HG03571 (cell line): Measurements from ENCODE around the gene TEX26.

Experiments
- ATAC-seq: cut with Tn5 transposase; IDR thresholded peaks from one replicate; pipeline ENCODE4 v1.9.1; 2021; ENCODE audit not compliant: unreplicated experiment

TEX26 gene

DNA sequence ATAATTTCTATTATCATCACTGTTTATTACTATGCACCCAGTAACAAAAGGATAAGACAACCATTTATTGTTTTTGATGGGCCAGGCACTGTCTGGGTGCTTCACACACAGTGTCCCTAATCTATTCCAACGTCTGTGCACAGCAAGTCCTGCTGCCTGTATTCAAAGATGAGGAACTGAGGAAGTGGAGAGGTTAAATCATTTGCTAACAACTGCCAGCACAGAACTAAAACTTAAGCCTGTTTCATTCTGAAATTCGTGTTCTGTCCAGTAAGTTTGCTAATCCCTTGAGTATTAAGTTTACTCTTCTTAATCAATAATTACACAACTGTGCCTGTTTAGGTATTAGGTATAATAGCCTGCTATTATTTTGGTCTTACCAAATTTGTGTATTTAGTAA is 41.9 kb downstream of the TEX26 start:
- peak; percentile 53 for ATAC-seq

DNA sequence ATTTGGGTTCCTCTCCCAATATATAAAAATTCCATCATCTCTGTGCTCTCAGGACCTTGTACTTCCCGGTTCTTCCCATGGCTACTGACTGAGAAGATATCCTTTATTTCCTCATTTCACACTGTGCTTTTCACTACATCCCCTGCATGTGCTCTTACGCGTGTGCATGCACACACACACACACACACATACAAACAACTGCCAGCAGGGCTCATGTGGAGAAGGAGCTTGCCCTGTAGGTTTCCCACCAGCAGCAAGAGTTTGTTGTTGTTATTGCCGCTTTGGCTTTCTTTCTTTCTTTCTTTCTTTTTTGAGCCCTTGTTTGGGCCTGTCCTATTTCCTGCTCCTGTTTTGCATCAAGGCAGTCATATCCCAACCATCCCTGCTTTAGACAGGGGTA is 43.6 kb downstream of the TEX26 start:
- ATAC-seq: no peak

DNA sequence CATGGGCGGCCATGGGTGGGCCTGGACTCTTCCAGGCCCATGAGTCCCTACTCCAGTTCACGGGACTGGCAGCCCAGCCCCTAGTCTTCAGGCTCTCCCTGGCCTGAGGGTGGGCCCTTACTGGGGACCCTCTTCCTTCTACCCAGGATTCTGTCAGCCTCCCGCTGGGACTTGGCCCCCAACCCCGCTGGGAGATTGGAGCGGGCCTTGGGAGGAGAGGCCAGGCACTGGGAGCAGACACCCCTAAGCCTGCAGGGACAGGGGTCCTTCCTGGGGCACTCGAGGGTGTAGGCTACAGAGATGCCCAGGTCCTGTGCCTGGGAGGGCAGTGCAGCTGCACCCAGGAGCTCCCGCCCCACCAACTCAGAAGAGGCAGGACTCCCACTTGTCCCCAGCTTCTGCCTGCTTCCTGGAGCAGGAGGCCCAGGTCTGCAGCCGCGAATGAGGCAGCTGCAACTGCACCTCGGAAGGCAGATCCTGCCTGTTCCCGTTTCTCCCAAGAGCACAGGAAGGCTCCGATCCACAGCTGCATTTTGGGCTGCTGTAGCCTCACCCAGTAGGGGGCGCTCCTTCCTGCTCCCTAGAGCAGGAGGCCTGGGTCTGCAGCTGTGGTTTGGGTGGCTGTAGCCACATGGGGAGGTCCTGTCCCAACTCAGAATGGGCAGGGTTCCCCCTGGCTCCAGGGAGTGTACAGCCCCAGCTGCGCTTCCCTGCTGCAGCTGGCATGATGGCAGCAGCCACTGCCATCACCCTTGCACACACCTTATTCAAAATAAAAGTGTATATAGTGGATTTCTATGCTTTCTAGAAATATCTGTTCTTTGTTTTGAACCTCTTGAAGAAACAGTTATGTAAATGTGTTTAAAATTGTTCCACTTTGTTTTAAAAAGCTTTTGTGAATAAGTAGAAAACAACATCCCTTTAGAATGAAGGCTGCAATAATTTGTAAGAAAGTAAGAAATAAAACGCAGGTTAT is 46.8 kb downstream of the TEX26 start:
- no peak for ATAC-seq

DNA sequence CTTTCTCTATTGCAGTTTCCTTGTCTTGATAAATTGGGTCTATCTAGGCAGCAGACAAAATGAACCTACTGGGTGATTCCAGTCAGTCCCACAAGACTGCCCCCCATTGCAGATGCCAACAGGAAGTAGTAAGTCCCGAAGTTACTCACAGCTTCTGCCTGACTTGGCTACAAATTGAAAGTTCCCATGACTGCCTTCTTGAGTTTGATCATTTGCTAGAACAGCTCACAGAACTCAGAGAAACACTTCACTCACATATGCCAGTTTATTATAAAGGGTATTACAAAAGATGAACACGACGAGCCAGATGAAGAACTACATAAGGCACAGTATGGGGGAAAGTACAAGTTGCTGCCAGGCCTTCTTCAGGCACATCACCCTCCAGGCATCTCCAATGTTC is 50.0 kb downstream of the TEX26 start:
- no peak for ATAC-seq

DNA sequence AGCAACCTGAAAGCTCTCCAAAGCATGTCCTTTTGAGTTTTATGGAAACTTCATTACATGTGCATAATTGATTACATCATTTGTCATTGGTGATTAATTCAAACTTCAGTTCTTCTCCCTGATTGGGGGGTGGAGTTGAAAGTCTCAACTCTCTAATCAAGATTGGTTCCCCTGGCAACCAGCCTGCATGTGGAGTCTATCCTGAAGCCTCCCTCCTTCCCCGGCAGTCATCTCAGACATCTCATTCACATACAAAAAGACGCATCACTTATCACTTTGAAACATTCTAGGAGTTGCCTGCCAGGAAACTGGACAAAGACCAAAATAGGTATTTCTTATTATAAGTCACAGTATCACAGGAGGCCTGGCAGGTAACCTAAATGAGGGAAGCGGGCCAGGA is 50.5 kb downstream of the TEX26 start:
- no peak for ATAC-seq

DNA sequence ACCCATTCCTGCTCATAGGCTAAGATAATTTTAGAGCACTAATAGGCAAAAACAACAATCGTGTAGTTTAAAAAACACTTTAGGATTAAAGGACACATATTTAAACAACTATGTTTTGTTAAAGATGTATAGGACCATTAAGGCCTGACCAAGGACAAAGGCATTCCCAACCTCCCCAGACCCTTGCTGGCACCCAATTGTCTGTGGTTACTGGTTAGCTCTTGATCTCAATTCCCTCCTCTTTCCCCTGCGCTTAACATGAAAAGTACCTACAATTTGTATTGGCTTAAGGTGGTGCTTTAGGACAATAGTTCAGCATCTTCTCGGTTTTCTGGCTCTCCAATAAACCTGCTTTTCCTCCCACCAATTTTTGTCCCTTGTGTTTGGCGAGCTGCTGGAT is 51.0 kb downstream of the TEX26 start:
- no peak for ATAC-seq

DNA sequence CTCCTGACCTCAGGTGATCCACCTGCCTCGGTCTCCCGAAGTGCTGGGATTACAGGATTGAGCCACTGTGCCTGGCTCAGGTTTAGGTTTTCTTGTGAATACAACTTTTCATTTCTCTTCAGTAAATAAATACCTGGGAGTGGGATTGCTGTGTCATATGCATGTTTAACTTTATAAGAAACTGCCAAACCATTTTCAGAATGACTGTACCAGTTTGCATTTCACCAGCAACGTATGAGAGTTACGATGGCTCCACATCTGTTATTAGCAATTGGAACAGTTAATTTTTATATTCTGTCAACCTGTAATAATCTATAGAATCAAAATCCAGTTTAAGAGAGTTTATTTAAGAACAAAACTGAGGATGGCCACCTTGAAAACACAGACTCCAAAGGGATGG is 52.2 kb downstream of the TEX26 start:
- ATAC-seq: no peak

DNA sequence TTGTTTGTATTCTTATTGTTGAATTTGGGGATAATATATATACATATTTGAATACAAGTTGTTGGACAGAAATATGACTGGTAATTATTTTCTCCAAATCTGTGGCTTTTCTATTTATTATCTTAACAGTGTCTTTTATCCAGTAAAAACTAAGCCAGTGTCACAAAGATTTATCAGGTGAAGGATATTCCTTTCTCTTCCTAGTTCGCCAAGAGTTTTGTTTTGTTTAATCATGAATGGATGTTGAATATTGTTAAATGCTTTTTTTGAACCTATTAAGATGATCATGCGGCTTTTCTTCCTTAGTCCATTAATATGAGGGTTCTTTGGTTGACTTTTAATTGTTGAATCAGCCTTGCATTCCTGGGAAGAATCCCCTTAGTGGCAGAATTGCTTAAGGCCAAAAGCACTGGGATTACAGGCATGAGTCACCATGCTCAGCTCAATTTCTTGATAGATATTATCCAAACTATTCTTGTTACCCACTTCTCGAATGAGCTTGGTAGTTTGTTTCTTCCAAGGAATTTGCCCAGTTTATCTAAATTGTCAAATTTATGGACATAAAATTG is 53.3 kb downstream of the TEX26 start:
- no peak for ATAC-seq

DNA sequence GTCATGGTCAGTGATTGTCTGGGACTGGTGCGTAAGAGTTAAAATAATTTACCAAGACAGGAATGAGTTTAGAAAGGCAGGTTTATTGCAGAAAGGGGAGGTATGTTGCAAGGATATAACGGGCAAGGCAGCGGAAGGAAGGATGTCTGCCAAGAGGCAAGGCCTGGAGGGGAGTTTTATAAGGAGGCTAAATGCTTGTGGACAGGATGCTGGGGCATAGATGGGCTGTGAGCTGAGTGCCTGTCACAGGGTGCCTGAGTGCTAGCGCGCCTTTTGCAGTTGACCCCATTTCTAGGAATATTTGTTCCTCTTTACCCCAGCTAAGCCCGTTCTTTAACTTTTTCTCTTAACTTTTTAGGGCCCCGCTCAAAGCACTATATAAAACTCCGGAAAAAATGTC is 58.7 kb downstream of the TEX26 start:
- ATAC-seq: no peak

DNA sequence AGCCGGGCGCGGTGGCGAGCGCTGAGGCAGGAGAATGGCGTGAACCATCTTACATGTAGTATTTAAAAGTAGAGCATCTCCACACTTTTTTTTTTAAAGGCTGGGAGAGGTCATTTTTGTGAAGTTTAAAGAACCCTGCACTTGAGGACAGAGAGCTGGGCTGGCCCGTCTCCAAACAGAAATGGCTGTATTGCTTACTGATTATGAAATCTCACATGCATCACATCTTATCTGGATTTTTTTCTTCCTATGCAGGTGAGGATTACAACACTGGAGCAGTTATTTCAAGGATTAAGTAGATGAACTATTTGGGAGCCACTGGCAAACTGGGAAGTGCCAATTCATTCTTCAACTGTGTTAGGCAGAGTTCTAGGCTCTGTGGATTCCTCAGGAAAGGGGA is 59.5 kb downstream of the TEX26 start:
- no peak for ATAC-seq

DNA sequence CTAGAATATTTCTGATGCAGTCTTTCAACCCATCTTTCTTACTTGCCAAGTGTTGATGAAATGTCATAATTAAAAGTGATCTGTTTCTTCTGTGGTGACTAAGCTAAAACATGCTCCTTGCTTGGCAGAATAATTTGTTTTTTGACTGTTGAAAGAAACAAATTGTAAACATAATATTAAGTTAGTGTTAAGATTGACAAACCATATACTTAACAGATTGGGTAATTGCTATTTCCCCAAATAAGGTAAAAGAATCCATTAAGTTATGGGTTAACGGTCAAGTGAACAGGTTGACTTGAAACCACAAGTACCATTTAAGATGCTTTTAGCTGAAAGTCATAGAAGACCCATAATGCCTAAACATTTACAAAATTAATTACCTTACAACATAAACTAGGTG is 62.9 kb downstream of the TEX26 start:
- no peak for ATAC-seq

DNA sequence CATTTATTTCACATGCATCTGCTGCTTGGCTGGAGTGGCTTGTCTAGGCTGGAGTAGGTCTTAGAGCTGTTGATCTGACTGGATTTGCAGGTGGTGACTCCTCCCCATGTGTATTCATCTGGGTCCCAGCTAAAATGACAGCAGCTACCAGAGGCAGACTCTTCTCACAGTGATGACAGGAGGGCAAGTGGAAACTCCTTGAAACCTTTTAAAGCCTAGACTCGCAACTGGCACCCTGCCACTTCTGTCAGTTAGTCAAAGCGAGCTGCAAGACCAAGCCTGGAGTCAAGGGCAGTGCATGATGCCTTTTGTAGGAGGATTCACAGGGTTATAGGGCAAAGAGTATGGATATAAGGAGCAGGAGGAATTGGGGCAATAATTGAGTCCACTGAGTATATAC is 65.2 kb downstream of the TEX26 start:
- no peak for ATAC-seq

DNA sequence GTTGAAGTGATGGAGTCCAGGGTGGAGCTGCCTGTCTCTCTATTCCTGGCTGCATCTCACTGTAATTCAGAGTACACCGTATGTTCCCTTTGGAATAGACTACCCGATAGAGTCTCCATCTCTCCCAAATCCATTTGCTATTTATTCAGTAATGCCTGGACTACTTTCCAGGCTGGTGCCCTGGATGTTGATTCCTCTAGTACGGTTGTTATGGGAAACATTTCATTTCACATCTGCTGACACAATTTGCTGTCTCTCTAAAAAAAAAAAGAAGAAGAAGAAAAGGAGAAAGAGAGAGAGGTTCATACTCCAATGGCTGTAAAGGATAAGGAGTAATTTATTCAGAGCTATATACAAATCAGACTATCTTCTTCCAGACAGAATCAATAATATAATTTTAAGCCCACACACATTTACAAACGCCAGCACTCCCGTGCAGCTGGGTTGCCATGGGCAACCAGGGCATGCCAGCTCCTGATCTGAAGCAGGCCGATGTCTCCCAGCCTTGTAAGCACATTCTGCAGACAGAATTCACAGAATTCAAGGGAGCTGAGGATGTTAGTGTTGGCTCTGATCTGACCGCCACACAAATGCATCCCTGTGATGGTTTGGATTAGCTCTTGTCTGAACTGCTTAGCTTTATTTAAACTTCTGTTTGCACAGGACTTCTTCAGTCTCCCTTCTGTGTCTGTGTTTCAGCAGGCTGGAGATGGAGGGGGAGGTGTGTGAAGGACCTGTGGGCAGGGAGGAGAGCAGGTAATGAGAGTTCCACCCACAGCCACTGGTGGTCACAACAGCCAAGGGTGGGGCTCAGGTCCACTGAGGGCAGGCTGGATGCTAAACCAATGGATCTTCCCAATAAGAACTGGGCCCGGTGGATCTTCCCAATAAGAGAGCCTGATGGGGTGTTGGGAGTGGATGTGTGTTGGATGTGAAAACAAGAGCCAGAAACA is 66.0 kb downstream of the TEX26 start:
- no peak for ATAC-seq

DNA sequence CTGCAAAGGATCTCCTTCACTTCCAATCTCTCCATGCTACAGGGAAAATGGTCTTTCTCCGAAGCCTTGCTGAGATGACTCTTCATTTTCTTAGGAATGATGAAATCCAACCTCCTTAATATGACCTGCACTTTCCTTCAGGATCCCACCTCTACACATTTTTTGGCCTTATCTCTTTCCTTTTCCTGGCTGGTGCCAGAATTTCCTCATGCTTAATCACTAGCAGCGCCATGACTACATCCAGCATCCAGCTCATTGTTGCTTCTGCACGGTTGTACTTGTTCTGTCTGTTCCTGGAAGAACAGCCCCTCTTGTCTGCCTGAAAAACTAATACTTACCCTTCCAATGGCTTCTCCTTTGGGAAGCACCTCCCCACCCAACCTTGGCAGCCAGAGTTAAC is 68.4 kb downstream of the TEX26 start:
- ATAC-seq: no peak

DNA sequence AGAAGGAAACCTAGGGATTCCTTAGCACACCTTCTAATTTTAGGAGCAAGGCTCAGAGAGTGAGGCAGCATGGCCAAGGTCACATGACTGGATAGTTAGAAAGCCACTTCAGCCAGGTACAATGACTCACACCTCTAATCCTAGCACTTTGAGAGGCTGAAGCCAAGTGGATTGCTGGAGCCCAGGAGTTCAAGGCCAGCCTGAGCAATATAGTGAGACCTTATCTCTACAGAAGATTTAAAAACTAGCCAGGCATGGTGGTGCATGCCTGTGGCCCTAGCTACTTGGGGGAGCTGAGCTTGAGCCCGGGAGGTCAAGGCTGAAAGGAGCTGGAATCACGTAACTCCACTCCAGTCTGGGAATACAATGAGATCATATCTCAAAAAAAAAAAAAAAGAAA is 69.2 kb downstream of the TEX26 start:
- ATAC-seq: no peak

DNA sequence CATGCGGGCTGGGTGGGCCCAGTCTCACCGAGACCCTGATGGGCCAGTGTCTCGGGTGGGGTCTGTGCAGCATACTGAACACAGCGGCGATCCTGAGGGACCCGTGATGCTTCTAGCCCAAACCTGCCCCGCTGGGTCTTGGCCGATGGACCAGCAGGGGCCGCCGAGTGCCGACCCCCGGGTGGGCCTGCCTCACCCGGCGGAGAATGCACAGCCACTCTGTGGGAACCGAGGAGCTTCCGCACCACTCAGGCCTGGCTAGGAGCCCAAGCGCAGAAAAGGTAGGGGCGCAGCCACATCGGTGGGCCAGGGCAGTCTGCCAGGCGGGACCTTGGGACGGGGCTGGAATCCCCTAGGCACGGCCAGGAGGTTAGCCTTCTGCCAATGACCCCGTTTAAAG is 72.6 kb downstream of the TEX26 start:
- ATAC-seq: no peak

DNA sequence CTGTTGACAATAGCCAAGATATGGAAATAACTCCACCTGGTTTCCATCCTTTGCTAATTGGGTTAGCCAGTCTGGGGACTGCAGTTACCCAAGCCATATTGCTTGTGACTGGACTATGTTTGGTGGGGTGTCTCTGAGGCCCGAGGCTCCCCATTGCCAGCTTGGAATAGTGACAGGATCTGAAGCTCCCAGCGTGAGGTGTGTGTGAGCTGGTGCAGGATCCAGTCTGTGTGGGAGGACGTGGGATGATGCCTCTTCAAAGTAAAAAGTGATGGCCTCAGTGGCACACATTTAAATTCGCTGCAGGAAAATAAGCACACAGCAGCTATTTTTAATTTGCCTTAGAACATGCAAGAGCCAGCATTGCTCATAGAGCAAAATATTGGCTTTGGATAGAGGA is 75.0 kb downstream of the TEX26 start:
- ATAC-seq: no peak

DNA sequence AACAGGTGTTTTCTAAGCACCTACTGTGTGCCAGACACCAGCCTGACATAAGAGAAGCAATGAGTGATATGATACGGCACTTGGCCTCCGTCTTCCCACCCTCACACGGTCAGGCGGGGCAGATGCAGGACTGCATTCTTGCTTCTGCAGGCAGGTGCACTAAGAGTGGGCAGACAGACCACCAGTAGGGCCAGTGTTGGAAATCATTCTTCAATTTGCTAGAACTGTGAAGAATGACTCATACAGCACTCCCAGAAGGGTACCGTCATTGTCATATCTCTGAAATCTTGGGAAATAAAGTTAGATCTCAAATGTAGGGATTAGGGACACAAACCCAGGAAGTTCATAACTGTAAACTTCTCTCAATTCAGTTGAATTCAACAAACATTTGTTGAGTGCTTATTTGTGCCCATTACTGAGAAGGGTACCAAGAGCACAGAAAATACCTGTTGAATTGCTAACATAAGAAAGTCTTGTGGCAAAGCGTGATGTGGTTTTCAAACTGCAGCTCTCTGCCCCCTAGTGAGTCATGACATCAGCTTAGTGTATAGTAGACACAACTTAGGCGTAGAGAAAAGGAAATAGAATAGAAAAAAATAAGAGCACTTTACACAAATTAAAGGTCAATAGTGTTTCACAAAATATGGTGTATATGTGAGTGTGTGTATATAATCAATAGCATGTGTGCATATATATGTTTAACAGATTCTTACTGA is 76.1 kb downstream of the TEX26 start:
- no peak for ATAC-seq

DNA sequence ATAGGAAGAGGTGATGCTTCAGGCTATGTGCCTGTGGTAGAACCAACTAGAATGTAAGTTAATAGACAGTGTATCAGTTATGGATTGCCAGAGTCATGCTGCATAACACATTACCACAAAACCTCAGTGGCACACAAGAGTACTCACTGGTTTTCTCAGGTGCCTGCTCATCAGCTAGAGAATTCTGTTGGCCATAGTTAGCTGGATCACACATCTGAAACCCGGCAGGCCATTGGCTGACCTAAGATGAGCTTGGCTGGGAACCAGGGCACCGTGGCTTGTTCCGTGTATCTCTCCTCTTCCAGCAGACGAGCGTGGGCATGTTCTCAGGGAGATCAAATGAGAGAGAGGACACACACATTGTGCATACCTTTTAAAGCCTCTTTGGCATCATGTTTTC is 76.7 kb downstream of the TEX26 start:
- ATAC-seq: peak; percentile 66

DNA sequence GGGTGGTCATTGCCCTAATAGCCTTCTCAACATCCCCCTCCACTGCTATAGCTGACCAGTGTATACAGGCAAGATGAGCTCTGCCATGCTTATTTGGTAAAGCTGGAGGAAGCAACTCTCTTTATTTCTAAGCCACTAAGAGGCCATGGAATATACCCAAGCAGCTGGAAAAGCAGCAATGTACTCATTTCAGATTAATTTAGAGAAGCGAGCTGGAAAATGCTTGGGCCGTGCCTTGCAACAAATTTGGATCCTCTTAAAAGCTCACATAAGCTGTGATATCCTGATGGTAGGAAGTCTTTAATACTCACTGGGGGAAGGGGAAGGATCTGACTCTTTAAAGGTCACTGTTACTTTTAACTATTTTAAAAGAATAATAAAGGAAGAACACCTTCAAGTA is 77.8 kb downstream of the TEX26 start:
- no peak for ATAC-seq
